ENCODE results near the gene VEPH1.

DNA sequence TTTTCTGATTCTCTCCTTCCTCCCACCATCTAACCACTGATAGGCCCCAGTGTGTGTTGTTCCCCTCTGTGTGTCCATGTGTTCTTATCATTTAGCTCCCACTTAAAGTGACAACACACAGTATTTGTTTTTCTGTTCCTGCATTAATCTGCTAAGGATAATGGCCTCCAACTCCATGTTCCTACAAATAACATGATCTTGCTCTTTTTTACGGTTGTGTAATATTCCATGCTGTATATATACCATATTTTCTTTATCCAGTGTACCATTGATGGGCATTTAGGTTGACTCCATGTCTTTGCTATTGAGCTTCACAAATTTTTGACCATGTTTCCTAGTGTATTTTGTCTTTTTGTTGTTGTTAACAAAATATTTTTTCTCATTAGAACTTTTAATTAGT lies 30.6 kb downstream of the VEPH1 start:
- TF ChIP-seq POLR2AphosphoS5 (IDR thresholded peaks at IDR 0.05; ENCODE audit: low read depth, low read length), result no peak
- TF ChIP-seq POLR2A (IDR thresholded peaks at IDR 0.05; ENCODE audit: low read depth, low read length), result no peak
- no peak for TF ChIP-seq TAF1 (IDR thresholded peaks at IDR 0.05; ENCODE audit: low read depth, low read length)
